GM23338 (cell line): ENCODE data around the gene STRBP.

Experiments
- CTCF ChIP-seq, 2 experiments: fragments of 200-600 bp in 1 of 2; sonication (generic) in 1 of 2; conservative IDR thresholded peaks; 2 replicates each; pipeline versions ENCODE4 v1.5.1 to v1.6.1; 2016 to 2017; ENCODE audit warnings: antibody characterized with exemption in 2 of 2, low read depth in 2 of 2, mild to moderate bottlenecking in 2 of 2, moderate library complexity in 1 of 2
- ETS1 ChIP-seq: IDR thresholded peaks from 2 replicates; pipeline ENCODE4 v1.6.1; 2016; ENCODE audit warnings: antibody characterized with exemption
- EZH2 ChIP-seq: fragments of 200-600 bp; sonication (generic); IDR thresholded peaks from one replicate; pipeline ENCODE4 v1.8.0; 2017; ENCODE audit warnings: antibody characterized with exemption, mild to moderate bottlenecking, low read depth; ENCODE audit not compliant: unreplicated experiment
- JUNB ChIP-seq: IDR thresholded peaks from one replicate; pipeline ENCODE4 v1.6.1; 2016; ENCODE audit warnings: antibody characterized with exemption; ENCODE audit not compliant: unreplicated experiment
- REST ChIP-seq: IDR thresholded peaks from one replicate; pipeline ENCODE4 v1.6.1; 2018; ENCODE audit warnings: antibody characterized with exemption; ENCODE audit not compliant: unreplicated experiment

GRCh38 chr9:123165813-123166212 is 102.6 kb downstream of the STRBP start:
- TF ChIP-seq ETS1 (no peak), JUNB (no peak), CTCF (conservative IDR thresholded peaks at IDR 0.05; ENCODE audit: low read depth in 2 of 2) (no peak), REST (no peak), EZH2 (no peak)
